SK-N-SH (cell line): ENCODE data around the gene RPS15A. TPM values are rescaled to one million over a fixed set of nuclear protein-coding genes. Genes with fewer than 3 reads are reported as not detected.
A peak's percentile ranks its signal among the peaks of the same experiment; 100 is the strongest.

Source experiments
- CTCF ChIA-PET: fragments of 300-600, 350-600 bp; formaldehyde crosslinking; extraction: SDS; loops from one replicate; lab custom pipeline; 2021; lab: Yijun Ruan, JAX
- POLR2A ChIA-PET: fragments of 350-600 bp; sonication (Branson Sonifier 250); formaldehyde crosslinking; extraction: SDS; loops from one replicate; lab custom pipeline; 2020; ENCODE audit warnings: antibody characterized with exemption, inconsistent platforms; lab: Yijun Ruan, JAX
- DNase-seq: peaks from one replicate; pipeline ENCODE4 v3.0.0; 2012
- H2AFZ ChIP-seq: fragments of 200-600 bp; sonication (generic); 2 replicates; pipeline ENCODE4 v1.8.1; 2016; ENCODE audit warnings: antibody characterized with exemption, mild to moderate bottlenecking, low read depth
- H3F3A ChIP-seq: fragments of 200-600 bp; sonication (generic); replicated peaks from 2 replicates; pipeline ENCODE3; 2016; ENCODE audit warnings: antibody characterized with exemption, mild to moderate bottlenecking; ENCODE audit not compliant: insufficient read depth
- H3K27ac ChIP-seq, 2 experiments: fragments of 200-500 bp in 1 of 2; fragments of 200-600 bp in 1 of 2; sonication (Bioruptor generic) in 1 of 2; sonication (generic), shearing (Covaris generic) in 1 of 2; 2 replicates each; pipeline versions ENCODE4 v1.5.1 to v1.6.1; 2014 to 2016; ENCODE audit warnings: low read depth in 2 of 2, inconsistent platforms in 1 of 2, low read length in 1 of 2, mild to moderate bottlenecking in 1 of 2, mixed read lengths in 1 of 2
- H3K27me3 ChIP-seq: fragments of 200-600 bp; sonication (generic), shearing (Covaris generic); 2 replicates; pipeline ENCODE4 v1.6.1; 2016; ENCODE audit warnings: mixed run types; ENCODE audit not compliant: insufficient read depth
- H3K36me3 ChIP-seq, 2 experiments: fragments of 200-500 bp in 1 of 2; fragments of 200-600 bp in 1 of 2; sonication (Bioruptor generic) in 1 of 2; sonication (generic) in 1 of 2; replicated peaks in 1 of 2; 2 replicates each; pipeline versions ENCODE3 to v1.5.1; 2014 to 2016; ENCODE audit warnings: low read length in 1 of 2, mild to moderate bottlenecking in 1 of 2; ENCODE audit not compliant: insufficient read depth in 2 of 2, control insufficient read depth in 1 of 2
- H3K4me1 ChIP-seq, 2 experiments: fragments of 200-500 bp in 1 of 2; fragments of 200-600 bp in 1 of 2; sonication (Bioruptor generic) in 1 of 2; sonication (generic), shearing (Covaris generic) in 1 of 2; 2 replicates each; pipeline versions ENCODE4 v1.5.1 to v1.6.1; 2014 to 2016; ENCODE audit warnings: low read depth in 1 of 2, low read length in 1 of 2, mixed run types in 1 of 2; ENCODE audit not compliant: insufficient read depth in 2 of 2, control insufficient read depth in 1 of 2
- H3K4me2 ChIP-seq: fragments of 200-600 bp; sonication (generic), shearing (Covaris generic); 2 replicates; pipeline ENCODE4 v1.6.1; 2017; ENCODE audit warnings: mixed run types
- H3K4me3 ChIP-seq, 2 experiments: fragments of 200-500 bp in 1 of 2; fragments of 200-600 bp in 1 of 2; sonication (Bioruptor generic) in 1 of 2; sonication (generic), shearing (Covaris generic) in 1 of 2; 2 replicates each; pipeline versions ENCODE4 v1.5.1 to v1.8.1; 2014 to 2016; ENCODE audit warnings: low read depth in 2 of 2, inconsistent platforms in 1 of 2, low read length in 1 of 2, mild to moderate bottlenecking in 1 of 2, mixed read lengths in 1 of 2, moderate library complexity in 1 of 2
- H3K79me2 ChIP-seq: fragments of 200-600 bp; sonication (generic); 2 replicates; pipeline ENCODE4 v1.8.1; 2017; ENCODE audit warnings: mild to moderate bottlenecking; ENCODE audit not compliant: insufficient read depth
- H3K9ac ChIP-seq: fragments of 200-600 bp; sonication (generic); 2 replicates; pipeline ENCODE4 v1.6.1; 2017; ENCODE audit warnings: mixed run types
- H3K9me2 ChIP-seq: fragments of 200-600 bp; sonication (generic); 2 replicates; pipeline ENCODE4 v1.6.1; 2017; ENCODE audit warnings: mixed run types
- H3K9me3 ChIP-seq: fragments of 200-600 bp; sonication (generic); 2 replicates; pipeline ENCODE4 v1.6.1; 2017; ENCODE audit warnings: mixed run types, mild to moderate bottlenecking, moderate library complexity
- H4K20me1 ChIP-seq: fragments of 200-600 bp; sonication (generic); 2 replicates; pipeline ENCODE4 v1.6.1; 2017; ENCODE audit warnings: mild to moderate bottlenecking, mixed run types; ENCODE audit not compliant: insufficient read depth
- ELF1 ChIP-seq: IDR thresholded peaks from 2 replicates; pipeline ENCODE4 v1.4.0; 2012
- FOXJ3 ChIP-seq: sonication (generic); formaldehyde crosslinking; IDR thresholded peaks from 2 replicates; pipeline ENCODE4 v1.5.1; 2020; ENCODE audit warnings: mild to moderate bottlenecking, missing genetic modification reagents
- FOXM1 ChIP-seq: IDR thresholded peaks from 2 replicates; pipeline ENCODE4 v1.4.0; 2012; ENCODE audit warnings: low read depth, mild to moderate bottlenecking
- GATA2 ChIP-seq: sonication (generic); formaldehyde crosslinking; IDR thresholded peaks from 2 replicates; pipeline ENCODE4 v1.5.0; 2020; ENCODE audit warnings: mild to moderate bottlenecking, missing genetic modification reagents
- MEF2A ChIP-seq: IDR thresholded peaks from 2 replicates; pipeline ENCODE4 v1.4.0; 2012; ENCODE audit warnings: low read depth, borderline replicate concordance
- MXI1 ChIP-seq: IDR thresholded peaks from 2 replicates; pipeline ENCODE4 v1.6.1; 2012; ENCODE audit warnings: mild to moderate bottlenecking, low read depth, low read length, improper control_type of control experiment
- NFIC ChIP-seq: IDR thresholded peaks from 2 replicates; pipeline ENCODE4 v1.4.0; 2012; ENCODE audit warnings: borderline replicate concordance
- NRF1 ChIP-seq: IDR thresholded peaks from 2 replicates; pipeline ENCODE4 v1.6.1; 2012; ENCODE audit warnings: low read depth, mild to moderate bottlenecking, low read length
- POLR2AphosphoS5 ChIP-seq: IDR thresholded peaks from 2 replicates; pipeline ENCODE4 v1.6.1; 2012; ENCODE audit warnings: low read depth, low read length
- RAD21 ChIP-seq: IDR thresholded peaks from 2 replicates; pipeline ENCODE4 v1.6.1; 2012; ENCODE audit warnings: mild to moderate bottlenecking, low read length
- RCOR1 ChIP-seq: fragments of 150-350 bp; IDR thresholded peaks from 2 replicates; pipeline ENCODE4 v1.6.1; 2017; ENCODE audit warnings: antibody characterized with exemption, low read length
- RFX5 ChIP-seq: IDR thresholded peaks from 2 replicates; pipeline ENCODE4 v1.6.1; 2012; ENCODE audit warnings: mild to moderate bottlenecking, improper control_type of control experiment, low read length
- RXRA ChIP-seq: IDR thresholded peaks from 2 replicates; pipeline ENCODE4 v1.4.0; 2012; ENCODE audit warnings: low read depth, mild to moderate bottlenecking, borderline replicate concordance
- SIN3A ChIP-seq: IDR thresholded peaks from 2 replicates; pipeline ENCODE4 v1.6.1; 2012; ENCODE audit warnings: low read depth, mild to moderate bottlenecking, low read length, moderate library complexity, borderline replicate concordance
- SMC3 ChIP-seq: IDR thresholded peaks from 2 replicates; pipeline ENCODE4 v1.6.1; 2012; ENCODE audit warnings: low read depth, low read length, improper control_type of control experiment
- YY1 ChIP-seq: IDR thresholded peaks from 2 replicates; pipeline ENCODE4 v1.4.0; 2012; ENCODE audit warnings: low read depth, mild to moderate bottlenecking
- WGBS: methylation state at CpG from one replicate; pipeline ENCODE4 v1.1.6; 2017; ENCODE audit warnings: low lambda C conversion rate; 5-methylcytosine and 5-hydroxymethylcytosine counted together
- polyA plus RNA-seq, 3 experiments: library from polyadenylated mRNA; depleted of rRNA; stranded (reverse); fragments of >200 nt; gene quantifications; 2 replicates each; pipeline ENCODE4 v1.2.3, GENCODE V29; 2012
- TF ChIP-seq, protein P1 (sequence below): IDR thresholded peaks from 2 replicates; pipeline ENCODE4 v1.4.0; 2012; ENCODE audit warnings: low read depth, borderline replicate concordance
- TF ChIP-seq, protein P2 (sequence below): fragments of 200-600 bp; sonication (generic); IDR thresholded peaks from 2 replicates; pipeline ENCODE4 v1.6.1; 2017; ENCODE audit warnings: antibody characterized with exemption, mild to moderate bottlenecking, moderate library complexity
- TF ChIP-seq, protein P3 (sequence below): IDR thresholded peaks from 2 replicates; pipeline ENCODE4 v1.6.1; 2012; ENCODE audit warnings: mild to moderate bottlenecking, low read depth, low read length, moderate library complexity
- TF ChIP-seq, protein P4 (sequence below): fragments of 150-350 bp; IDR thresholded peaks from 2 replicates; pipeline ENCODE4 v1.6.1; 2016; ENCODE audit warnings: mild to moderate bottlenecking, low read depth, low read length

RPS15A gene
- polyA plus RNA-seq, 1 of the 3 experiments (the other 2 are of a cell fraction) = 6,745 TPM

DNA sequence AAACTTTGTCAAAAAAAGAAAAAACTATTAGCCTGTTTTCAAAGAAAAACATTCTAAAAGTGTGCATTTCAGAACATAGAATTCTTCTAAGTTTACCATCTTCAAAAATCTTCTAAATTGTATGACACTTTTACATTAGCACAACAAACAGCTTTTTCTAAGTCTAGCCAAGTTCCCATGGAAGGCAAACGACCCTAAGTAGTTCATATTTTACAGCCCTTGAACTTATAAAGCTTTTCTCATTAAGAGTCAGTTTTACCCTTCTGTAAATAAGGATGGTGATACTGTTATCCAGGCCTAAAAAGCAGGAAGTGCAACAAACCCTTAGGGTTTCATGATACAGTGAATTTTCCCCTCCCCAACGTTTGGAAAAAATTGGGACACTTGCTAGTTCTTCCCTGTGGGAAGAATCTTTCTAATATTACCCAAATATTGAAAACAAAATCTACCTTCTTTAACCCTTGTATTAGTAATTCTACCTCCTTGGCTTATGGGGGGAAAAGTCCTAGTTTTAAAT lies 15.2 kb upstream of the RPS15A start (continued):
- TF ChIP-seq, protein P1, sequence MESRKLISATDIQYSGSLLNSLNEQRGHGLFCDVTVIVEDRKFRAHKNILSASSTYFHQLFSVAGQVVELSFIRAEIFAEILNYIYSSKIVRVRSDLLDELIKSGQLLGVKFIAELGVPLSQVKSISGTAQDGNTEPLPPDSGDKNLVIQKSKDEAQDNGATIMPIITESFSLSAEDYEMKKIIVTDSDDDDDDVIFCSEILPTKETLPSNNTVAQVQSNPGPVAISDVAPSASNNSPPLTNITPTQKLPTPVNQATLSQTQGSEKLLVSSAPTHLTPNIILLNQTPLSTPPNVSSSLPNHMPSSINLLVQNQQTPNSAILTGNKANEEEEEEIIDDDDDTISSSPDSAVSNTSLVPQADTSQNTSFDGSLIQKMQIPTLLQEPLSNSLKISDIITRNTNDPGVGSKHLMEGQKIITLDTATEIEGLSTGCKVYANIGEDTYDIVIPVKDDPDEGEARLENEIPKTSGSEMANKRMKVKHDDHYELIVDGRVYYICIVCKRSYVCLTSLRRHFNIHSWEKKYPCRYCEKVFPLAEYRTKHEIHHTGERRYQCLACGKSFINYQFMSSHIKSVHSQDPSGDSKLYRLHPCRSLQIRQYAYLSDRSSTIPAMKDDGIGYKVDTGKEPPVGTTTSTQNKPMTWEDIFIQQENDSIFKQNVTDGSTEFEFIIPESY = no peak

DNA sequence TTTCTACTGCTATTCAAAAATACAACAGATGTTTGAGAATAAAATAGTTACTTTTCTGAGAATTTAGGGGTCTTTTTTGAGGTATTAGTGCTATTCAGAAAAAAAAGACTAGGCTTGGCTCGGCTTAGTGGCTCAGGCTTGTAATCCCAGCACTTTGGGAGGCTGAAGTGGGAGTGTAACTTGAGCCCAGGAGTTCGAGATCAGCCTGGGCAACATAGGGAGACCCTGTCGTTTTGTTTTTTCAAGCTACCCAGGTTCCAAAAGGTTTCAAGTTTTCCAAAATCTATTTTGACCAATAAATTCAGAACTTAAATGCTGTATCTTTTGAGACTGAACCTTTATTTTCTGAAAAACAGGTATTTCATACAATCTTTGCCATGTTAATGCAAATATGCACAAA lies 14.4 kb upstream of the RPS15A start:
- Histone ChIP-seq H3K4me1 (peaks cover 5 to 19% of the 10 kb centered on the region in 2 experiments; a peak in 3 of 4 replicates), H3F3A (peaks cover 22% of the 10 kb centered on the region), H3K27ac (peak overlapping the region in 1 of 2 experiments; percentile 32; a peak in 3 of 4 replicates), H3K4me2 (no peak overlapping the region; the same call in 1 of the 2 replicates), H3K9ac (0 out of 2 replicates have a peak overlapping the region, but pooled peaks have one; percentile 17), H4K20me1 (peaks cover 10% of the 10 kb centered on the region), H3K79me2 (peaks cover 41% of the 10 kb centered on the region), H3K4me3 (no peak overlapping the region), H3K27me3 (no peaks in the 10 kb centered on the region), H3K9me2 (no peaks in the 10 kb centered on the region)
- WGBS = 56% methylated on average over 3 of the region's 3 CpGs
- CTCF ChIA-PET = interaction anchor here (1.0 to 2.5 kb wide), 4 partner anchors 12 to 174 kb away, joined by 3 to 8 read pairs (median 3); no protein-coding TSS in a partner anchor
- POLR2A ChIA-PET = no interaction called here
- DNase-seq = no peak
- TF ChIP-seq NFIC (no peak), FOXJ3 (CRISPR knock-in tag) (no peak), SIN3A (no peak), YY1 (no peak), FOXM1 (no peak), ELF1 (no peak), RFX5 (no peak), GATA2 (CRISPR knock-in tag) (no peak), RAD21 (no peak), SMC3 (no peak), MEF2A (no peak), RXRA (no peak), NRF1 (no peak), POLR2AphosphoS5 (no peak), MXI1 (no peak), RCOR1 (no peak)
- TF ChIP-seq, protein P2, sequence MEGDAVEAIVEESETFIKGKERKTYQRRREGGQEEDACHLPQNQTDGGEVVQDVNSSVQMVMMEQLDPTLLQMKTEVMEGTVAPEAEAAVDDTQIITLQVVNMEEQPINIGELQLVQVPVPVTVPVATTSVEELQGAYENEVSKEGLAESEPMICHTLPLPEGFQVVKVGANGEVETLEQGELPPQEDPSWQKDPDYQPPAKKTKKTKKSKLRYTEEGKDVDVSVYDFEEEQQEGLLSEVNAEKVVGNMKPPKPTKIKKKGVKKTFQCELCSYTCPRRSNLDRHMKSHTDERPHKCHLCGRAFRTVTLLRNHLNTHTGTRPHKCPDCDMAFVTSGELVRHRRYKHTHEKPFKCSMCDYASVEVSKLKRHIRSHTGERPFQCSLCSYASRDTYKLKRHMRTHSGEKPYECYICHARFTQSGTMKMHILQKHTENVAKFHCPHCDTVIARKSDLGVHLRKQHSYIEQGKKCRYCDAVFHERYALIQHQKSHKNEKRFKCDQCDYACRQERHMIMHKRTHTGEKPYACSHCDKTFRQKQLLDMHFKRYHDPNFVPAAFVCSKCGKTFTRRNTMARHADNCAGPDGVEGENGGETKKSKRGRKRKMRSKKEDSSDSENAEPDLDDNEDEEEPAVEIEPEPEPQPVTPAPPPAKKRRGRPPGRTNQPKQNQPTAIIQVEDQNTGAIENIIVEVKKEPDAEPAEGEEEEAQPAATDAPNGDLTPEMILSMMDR = no peak
- TF ChIP-seq, protein P3, sequence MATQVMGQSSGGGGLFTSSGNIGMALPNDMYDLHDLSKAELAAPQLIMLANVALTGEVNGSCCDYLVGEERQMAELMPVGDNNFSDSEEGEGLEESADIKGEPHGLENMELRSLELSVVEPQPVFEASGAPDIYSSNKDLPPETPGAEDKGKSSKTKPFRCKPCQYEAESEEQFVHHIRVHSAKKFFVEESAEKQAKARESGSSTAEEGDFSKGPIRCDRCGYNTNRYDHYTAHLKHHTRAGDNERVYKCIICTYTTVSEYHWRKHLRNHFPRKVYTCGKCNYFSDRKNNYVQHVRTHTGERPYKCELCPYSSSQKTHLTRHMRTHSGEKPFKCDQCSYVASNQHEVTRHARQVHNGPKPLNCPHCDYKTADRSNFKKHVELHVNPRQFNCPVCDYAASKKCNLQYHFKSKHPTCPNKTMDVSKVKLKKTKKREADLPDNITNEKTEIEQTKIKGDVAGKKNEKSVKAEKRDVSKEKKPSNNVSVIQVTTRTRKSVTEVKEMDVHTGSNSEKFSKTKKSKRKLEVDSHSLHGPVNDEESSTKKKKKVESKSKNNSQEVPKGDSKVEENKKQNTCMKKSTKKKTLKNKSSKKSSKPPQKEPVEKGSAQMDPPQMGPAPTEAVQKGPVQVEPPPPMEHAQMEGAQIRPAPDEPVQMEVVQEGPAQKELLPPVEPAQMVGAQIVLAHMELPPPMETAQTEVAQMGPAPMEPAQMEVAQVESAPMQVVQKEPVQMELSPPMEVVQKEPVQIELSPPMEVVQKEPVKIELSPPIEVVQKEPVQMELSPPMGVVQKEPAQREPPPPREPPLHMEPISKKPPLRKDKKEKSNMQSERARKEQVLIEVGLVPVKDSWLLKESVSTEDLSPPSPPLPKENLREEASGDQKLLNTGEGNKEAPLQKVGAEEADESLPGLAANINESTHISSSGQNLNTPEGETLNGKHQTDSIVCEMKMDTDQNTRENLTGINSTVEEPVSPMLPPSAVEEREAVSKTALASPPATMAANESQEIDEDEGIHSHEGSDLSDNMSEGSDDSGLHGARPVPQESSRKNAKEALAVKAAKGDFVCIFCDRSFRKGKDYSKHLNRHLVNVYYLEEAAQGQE = no peak
- TF ChIP-seq, protein P4, sequence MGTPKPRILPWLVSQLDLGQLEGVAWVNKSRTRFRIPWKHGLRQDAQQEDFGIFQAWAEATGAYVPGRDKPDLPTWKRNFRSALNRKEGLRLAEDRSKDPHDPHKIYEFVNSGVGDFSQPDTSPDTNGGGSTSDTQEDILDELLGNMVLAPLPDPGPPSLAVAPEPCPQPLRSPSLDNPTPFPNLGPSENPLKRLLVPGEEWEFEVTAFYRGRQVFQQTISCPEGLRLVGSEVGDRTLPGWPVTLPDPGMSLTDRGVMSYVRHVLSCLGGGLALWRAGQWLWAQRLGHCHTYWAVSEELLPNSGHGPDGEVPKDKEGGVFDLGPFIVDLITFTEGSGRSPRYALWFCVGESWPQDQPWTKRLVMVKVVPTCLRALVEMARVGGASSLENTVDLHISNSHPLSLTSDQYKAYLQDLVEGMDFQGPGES = no peak
- TF ChIP-seq, protein P1 = no peak
- TF ChIP-seq, all 33 proteins: peak for 0
- H2AFZ ChIP-seq = no peak overlapping the region
- no peaks in the 10 kb centered on the region for H3K9me3 ChIP-seq
- H3K36me3 ChIP-seq = peaks cover 31 to 39% of the 10 kb centered on the region in 2 experiments
